Measurements from ENCODE around the gene RFX7. TPM values are rescaled to one million over a fixed set of nuclear protein-coding genes. Genes with fewer than 3 reads are reported as not detected.

RFX7 gene
- total and polyA plus RNA-seq, 2 of the 4 experiments (the other 2 are of a cell fraction) = 4.1 to 10.6 TPM

- TF ChIP-seq POLR2A (IDR thresholded peaks at IDR 0.05; ENCODE audit: low read depth, low read length) (no peak), RAD21 (IDR thresholded peaks at IDR 0.05; ENCODE audit: low read length) (no peak), CEBPB (IDR thresholded peaks at IDR 0.05; ENCODE audit: low read depth, low read length) (no peak), SMC3 (IDR thresholded peaks at IDR 0.05; ENCODE audit: low read depth, low read length) (no peak), ELK1 (IDR thresholded peaks at IDR 0.05; ENCODE audit: borderline replicate concordance, low read depth, low read length) (no peak), MXI1 (IDR thresholded peaks at IDR 0.05; ENCODE audit: borderline replicate concordance, low read depth, low read length) (no peak), MAZ (IDR thresholded peaks at IDR 0.05; ENCODE audit: borderline replicate concordance, low read depth, low read length) (no peak), RCOR1 (IDR thresholded peaks at IDR 0.05; ENCODE audit: insufficient replicate concordance, low read length) (no peak), CHD1 (IDR thresholded peaks at IDR 0.05; ENCODE audit: low read depth, low read length) (no peak), BHLHE40 (IDR thresholded peaks at IDR 0.05; ENCODE audit: low read depth, low read length) (no peak), FOS (IDR thresholded peaks at IDR 0.05; ENCODE audit: low read depth, low read length) (no peak), NFE2L2 (IDR thresholded peaks at IDR 0.05; ENCODE audit: low read depth, low read length) (no peak), RFX5 (IDR thresholded peaks at IDR 0.05; ENCODE audit: low read depth, low read length) (no peak), MAFK (IDR thresholded peaks at IDR 0.05; ENCODE audit: low read depth, low read length) (no peak)
- TF ChIP-seq, protein P1, sequence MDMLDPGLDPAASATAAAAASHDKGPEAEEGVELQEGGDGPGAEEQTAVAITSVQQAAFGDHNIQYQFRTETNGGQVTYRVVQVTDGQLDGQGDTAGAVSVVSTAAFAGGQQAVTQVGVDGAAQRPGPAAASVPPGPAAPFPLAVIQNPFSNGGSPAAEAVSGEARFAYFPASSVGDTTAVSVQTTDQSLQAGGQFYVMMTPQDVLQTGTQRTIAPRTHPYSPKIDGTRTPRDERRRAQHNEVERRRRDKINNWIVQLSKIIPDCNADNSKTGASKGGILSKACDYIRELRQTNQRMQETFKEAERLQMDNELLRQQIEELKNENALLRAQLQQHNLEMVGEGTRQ (IDR thresholded peaks at IDR 0.05; ENCODE audit: low read depth, low read length) = no peak
- TF ChIP-seq, protein P2, sequence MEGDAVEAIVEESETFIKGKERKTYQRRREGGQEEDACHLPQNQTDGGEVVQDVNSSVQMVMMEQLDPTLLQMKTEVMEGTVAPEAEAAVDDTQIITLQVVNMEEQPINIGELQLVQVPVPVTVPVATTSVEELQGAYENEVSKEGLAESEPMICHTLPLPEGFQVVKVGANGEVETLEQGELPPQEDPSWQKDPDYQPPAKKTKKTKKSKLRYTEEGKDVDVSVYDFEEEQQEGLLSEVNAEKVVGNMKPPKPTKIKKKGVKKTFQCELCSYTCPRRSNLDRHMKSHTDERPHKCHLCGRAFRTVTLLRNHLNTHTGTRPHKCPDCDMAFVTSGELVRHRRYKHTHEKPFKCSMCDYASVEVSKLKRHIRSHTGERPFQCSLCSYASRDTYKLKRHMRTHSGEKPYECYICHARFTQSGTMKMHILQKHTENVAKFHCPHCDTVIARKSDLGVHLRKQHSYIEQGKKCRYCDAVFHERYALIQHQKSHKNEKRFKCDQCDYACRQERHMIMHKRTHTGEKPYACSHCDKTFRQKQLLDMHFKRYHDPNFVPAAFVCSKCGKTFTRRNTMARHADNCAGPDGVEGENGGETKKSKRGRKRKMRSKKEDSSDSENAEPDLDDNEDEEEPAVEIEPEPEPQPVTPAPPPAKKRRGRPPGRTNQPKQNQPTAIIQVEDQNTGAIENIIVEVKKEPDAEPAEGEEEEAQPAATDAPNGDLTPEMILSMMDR (conservative IDR thresholded peaks at IDR 0.05; ENCODE audit: low read depth, low read length) = no peak
- Histone ChIP-seq H3K9ac (ENCODE audit: low read depth, low read length) (no peak overlapping the region), H3K4me3 (ENCODE audit: insufficient read depth, low read depth, low read length) (no peak overlapping the region), H3K14ac (replicated peaks; ENCODE audit: low read depth, low read length) (no peak overlapping the region), H4K8ac (ENCODE audit: low read depth in 2 of 2, low read length in 2 of 2) (no peak overlapping the region), H4K91ac (ENCODE audit: insufficient read depth, low read depth, low read length) (no peak overlapping the region), H3K4me1 (ENCODE audit: control insufficient read depth, insufficient read depth, low read length) (no peaks in the 10 kb centered on the region), H2BK5ac (ENCODE audit: low read depth, low read length, poor library complexity, severe bottlenecking) (no peak overlapping the region), H3K56ac (ENCODE audit: extremely low read depth, insufficient read depth, low read length) (no peak overlapping the region), H3K9me1 (ENCODE audit: insufficient read depth, low read length) (no peaks in the 10 kb centered on the region), H3K23ac (ENCODE audit: low read depth, low read length) (no peak overlapping the region), H3K4ac (ENCODE audit: low read depth, low read length) (no peak overlapping the region), H4K20me1 (ENCODE audit: insufficient read depth, low read length) (no peaks in the 10 kb centered on the region), H4K5ac (ENCODE audit: low read depth, low read length) (no peak overlapping the region), H2AK9ac (replicated peaks; ENCODE audit: low read depth, low read length, poor library complexity) (no peak overlapping the region), H3K27ac (ENCODE audit: insufficient read depth, low read length) (no peak overlapping the region), H2BK120ac (ENCODE audit: low read depth, low read length) (no peak overlapping the region), H3K27me3 (ENCODE audit: control insufficient read depth, insufficient read depth, low read length) (0 out of 2 replicates have a peak, but pooled peaks cover 1% of the 10 kb centered on the region), H3K18ac (ENCODE audit: low read depth, low read length) (no peak overlapping the region), H2AFZ (replicated peaks; ENCODE audit: low read length, poor library complexity) (no peak overlapping the region), H3K4me2 (ENCODE audit: low read depth, low read length) (no peak overlapping the region), H3K36me3 (ENCODE audit: control insufficient read depth, insufficient read depth, low read length) (no peaks in the 10 kb centered on the region), H2AK5ac (ENCODE audit: low read depth, low read length) (no peak overlapping the region), H2BK20ac (ENCODE audit: low read depth, low read length) (no peak overlapping the region), H3K79me1 (ENCODE audit: low read depth in 1 of 2, low read length in 2 of 2) (no peaks in the 10 kb centered on the region), H3K9me3 (ENCODE audit: control insufficient read depth, insufficient read depth, low read length) (no peaks in the 10 kb centered on the region), H2BK15ac (ENCODE audit: low read depth, low read length) (no peak overlapping the region)
- no peak for ATAC-seq (ENCODE audit: low read depth)
- in situ Hi-C loops (cut with MboI; ENCODE audit: low sequenced_read_pairs) (no loop called here), dilution Hi-C loops (cut with HindIII; ENCODE audit: low sequenced_read_pairs, unreplicated experiment) (no loop called here), intact Hi-C loops (cut with micrococcal nuclease) (no loop called here)
- CTCF ChIA-PET = interaction anchor here (0.7 kb wide), 1 partner anchor 629 kb away, joined by 5 read pairs; no protein-coding TSS in a partner anchor
- BruUV-seq (replicated peaks) = no TSS peak
- POLR2A ChIA-PET (ENCODE audit: unreplicated experiment) = no interaction called here
- no peak for DNase-seq
- no CpG with 5 or more reads among the region's 3 CpGs for WGBS, 2 experiments (ENCODE audit: extremely low coverage in 2 of 2, insufficient read length in 1 of 2)
Observed at GRCh38 chr15:56064152-56064551, 179.5 kb downstream of the RFX7 start.
